ENCODE results near the gene PTH2R.
"Not testable (repeated sequence)": the region's sequence is repeated elsewhere in the genome, so short reads cannot be mapped to it uniquely, and the experiment has no call there.

Gene PTH2R

DNA sequence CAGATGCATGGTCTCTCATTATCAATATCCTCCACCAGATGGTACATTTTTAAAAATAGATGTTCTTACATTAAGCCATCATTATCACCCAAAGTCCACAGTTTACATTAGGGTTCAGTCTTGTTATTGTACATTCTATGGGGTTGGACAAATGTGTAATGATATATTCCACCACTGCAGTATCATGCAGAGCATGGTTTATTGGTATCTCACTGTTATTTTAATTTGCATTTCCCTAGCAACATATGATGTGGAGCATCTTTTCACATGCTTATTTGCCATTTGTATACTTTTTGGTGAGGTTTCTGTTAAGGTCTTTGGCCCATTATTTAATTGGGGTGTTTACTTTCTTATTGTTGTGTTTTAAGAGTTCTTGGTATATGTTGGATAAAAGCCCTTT is 95.7 kb downstream of the PTH2R start:
- no peak for DNase-seq (ENCODE audit: low spot score)
- TF ChIP-seq, protein P1, sequence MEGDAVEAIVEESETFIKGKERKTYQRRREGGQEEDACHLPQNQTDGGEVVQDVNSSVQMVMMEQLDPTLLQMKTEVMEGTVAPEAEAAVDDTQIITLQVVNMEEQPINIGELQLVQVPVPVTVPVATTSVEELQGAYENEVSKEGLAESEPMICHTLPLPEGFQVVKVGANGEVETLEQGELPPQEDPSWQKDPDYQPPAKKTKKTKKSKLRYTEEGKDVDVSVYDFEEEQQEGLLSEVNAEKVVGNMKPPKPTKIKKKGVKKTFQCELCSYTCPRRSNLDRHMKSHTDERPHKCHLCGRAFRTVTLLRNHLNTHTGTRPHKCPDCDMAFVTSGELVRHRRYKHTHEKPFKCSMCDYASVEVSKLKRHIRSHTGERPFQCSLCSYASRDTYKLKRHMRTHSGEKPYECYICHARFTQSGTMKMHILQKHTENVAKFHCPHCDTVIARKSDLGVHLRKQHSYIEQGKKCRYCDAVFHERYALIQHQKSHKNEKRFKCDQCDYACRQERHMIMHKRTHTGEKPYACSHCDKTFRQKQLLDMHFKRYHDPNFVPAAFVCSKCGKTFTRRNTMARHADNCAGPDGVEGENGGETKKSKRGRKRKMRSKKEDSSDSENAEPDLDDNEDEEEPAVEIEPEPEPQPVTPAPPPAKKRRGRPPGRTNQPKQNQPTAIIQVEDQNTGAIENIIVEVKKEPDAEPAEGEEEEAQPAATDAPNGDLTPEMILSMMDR (IDR thresholded peaks at IDR 0.05; ENCODE audit: extremely low read depth, missing control alignments), result no peak

DNA sequence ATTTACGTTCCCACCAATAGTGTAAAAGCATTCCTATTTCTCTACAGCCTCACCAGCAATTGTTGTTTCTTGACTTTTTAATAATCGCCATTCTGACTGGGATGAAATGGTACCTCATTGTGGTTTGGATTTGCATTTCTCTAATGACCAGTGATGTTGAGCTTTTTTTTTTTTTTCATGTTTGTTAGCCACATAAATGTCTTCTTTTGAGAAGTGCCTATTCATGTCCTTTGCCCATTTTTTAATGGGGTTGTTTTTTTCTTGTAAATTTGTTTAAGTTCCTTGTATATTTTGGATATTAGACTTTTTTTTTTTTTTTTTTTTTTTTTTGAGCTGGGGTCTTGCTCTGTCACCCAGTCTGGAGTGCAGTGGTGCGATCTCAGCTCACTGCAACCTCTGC is 98.8 kb downstream of the PTH2R start:
- not testable (repeated sequence) for DNase-seq (ENCODE audit: low spot score)

DNA sequence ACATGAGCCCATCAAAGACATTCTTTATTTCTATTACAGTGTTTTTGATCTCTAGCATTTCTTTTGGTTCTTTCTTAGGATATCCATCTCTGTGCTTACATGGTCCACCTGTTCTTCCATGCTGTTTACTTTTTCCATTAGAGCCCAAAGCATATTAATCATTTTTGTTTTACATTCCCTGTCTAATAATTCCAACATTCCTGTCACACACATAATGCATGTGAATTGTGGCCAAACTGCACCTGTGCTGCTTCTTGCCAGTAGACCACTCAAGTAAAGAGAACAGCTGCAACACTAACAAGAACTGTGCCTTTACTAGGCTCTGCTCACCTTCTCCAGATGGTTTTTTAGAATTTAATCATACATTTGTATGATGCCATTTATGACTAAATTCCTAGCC is 103.0 kb downstream of the PTH2R start:
- no peak for DNase-seq (ENCODE audit: low spot score)
- TF ChIP-seq, protein P1 (IDR thresholded peaks at IDR 0.05; ENCODE audit: extremely low read depth, missing control alignments), result no peak

DNA sequence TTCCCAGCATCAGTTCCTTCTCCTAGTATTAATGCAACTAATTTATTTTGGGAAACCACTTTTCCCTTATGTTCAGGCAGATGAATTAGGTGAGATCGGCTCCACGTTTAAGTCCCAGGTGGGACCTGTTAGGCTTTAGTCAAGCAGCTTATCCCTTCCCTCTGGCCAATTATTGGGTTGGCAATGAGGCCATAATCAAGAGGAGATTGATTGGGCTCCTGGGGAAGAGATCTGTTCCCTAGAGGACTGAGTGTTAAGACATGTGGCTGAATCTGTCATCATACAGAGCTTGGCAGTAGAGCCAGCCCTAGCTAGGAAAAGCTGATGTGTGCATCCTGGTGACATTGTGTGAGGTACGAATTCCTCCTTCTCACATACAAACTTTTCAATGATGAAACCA is 104.4 kb downstream of the PTH2R start:
- no peak for DNase-seq (ENCODE audit: low spot score)
- TF ChIP-seq, protein P1 (IDR thresholded peaks at IDR 0.05; ENCODE audit: extremely low read depth, missing control alignments), result no peak

DNA sequence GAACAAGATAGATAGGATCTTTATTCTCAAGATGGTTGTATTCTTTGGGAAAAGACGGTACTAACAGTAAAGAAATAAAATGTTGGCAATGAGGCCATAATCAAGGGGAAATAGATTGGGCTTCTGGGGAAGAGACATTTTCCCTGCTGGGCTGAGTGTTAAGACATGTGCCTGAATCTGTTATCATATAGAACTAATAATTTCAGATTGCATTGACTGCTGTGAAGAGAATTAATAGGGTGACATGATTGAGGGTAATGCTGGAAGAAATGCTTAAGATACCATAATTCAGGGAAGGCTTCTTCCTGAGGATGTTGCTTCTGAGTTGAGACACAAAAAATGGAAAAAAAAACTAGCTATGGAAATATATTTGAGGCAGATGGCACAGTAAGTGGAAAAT is 105.0 kb downstream of the PTH2R start:
- DNase-seq (ENCODE audit: low spot score), result no peak
- TF ChIP-seq, protein P1 (IDR thresholded peaks at IDR 0.05; ENCODE audit: extremely low read depth, missing control alignments), result no peak

DNA sequence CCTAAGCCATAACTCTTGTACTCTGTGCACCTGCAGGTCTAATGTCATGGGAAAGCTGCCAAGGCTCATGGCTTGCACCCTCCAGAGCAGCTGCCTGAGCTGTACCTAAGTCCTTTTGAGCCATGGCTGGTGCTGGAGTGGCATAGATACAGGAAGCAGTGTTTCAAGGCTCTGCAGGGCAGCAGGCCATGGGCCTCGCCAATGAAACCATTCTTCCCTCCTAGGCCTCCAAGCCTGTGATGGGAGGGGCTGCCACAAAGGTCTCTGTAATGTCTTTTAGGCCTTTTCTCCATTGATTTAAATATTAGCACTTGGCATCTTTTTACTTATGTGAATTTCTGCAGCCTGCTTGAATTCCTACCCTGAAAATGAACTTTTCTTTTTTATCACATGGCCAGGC is 108.5 kb downstream of the PTH2R start:
- TF ChIP-seq, protein P1 (IDR thresholded peaks at IDR 0.05; ENCODE audit: extremely low read depth, missing control alignments), result no peak
- DNase-seq (ENCODE audit: low spot score), result no peak

DNA sequence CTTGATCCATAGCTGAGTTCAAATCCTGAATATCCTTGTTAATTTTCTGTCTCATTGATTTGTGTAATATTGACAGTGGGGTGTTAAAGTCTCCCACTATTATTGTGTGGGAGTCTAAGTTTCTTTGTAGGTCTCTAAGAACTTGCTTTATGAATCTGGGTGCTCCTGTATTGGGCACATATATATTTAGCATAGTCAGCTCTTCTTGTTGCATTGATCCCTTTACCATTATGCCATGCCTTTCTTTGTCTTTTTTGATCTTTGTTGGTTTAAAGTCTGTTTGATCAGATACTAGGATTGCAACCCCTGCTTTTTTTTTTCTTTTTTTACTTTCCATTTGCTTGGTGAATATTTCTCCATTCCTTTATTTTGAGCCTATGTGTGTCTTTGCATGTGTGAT is 116.5 kb downstream of the PTH2R start:
- not testable (repeated sequence) for DNase-seq (ENCODE audit: low spot score)

DNA sequence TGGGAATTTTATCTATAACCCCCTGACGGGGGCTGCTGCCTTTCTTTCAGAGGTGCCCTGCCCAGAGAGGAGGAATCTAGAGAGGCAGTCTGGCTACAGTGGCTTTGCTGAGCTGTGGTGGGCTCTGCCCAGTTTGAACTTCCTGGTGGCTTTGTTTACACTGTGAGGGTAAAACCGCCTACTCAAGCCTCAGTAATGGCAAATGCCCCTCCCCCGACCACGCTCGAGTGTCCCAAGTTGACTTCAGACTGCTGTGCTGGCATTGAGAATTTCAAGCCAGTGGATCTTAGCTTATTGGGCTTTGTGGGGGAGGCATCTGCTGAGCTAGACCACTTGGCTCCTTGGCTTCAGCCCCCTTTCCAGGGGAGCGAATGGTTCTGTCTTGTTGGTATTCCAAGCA is 118.6 kb downstream of the PTH2R start:
- DNase-seq (ENCODE audit: low spot score), result not testable (repeated sequence)

DNA sequence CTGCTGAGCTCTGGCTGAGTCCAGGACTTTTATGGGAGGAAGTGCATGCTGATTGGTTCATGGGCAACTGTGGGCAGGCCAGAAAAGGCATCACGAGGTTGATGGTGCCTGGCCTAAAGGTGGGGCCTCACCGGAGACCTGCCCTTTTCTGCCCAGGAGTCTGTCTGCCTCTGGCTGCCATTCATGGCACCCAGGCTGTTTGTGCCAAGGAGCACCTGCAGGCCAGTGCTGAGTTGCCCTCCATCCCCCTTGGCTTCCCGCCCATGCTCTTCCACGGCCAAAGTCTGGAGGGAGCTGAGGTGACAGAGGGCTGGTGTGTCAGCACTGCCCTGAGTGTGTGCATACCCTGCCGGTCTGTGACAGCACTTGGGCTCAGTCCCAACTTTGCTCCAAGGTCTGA is 123.2 kb downstream of the PTH2R start:
- TF ChIP-seq, protein P1 (IDR thresholded peaks at IDR 0.05; ENCODE audit: extremely low read depth, missing control alignments), result no peak
- no peak for DNase-seq (ENCODE audit: low spot score)
